C4-2B (cell line): Measurements from ENCODE around the gene C11orf54.

Source experiments
- CTCF ChIP-seq: fragments of 450-650 bp; conservative IDR thresholded peaks from 2 replicates; pipeline ENCODE4 v1.5.1; 2017; ENCODE audit warnings: mild to moderate bottlenecking
- ZFX ChIP-seq: fragments of 450-650 bp; IDR thresholded peaks from 2 replicates; pipeline ENCODE4 v1.6.1; 2017

GRCh38 chr11:93756748-93757147 is 15.3 kb downstream of the C11orf54 start:
- no peak for TF ChIP-seq CTCF
- TF ChIP-seq ZFX: no peak
